CD4-positive, CD25-positive, alpha-beta regulatory T cell (primary cell): ENCODE results near the gene FUCA2. TPM values are rescaled to one million over a fixed set of nuclear protein-coding genes. Genes with fewer than 3 reads are reported as not detected.

Source experiments
- ATAC-seq, 2 donors: fragments of 150-1000 bp; cut with Tn5 transposase; one replicate each; pipeline ENCODE4 v1.10.0; 2021; ENCODE audit warnings: low read depth in 2 of 2, moderate number of reproducible peaks in 2 of 2, moderate library complexity in 1 of 2
- DNase-seq, 3 donors: peaks; one replicate each; pipeline versions ENCODE4 v3.0.0 to v3.0.0-alpha.2; 2012 to 2022; ENCODE audit warnings: mixed read lengths in 1 of 3
- H3K27ac ChIP-seq: one replicate; pipeline ENCODE4 v1.7.0; 2013; ENCODE audit warnings: mild to moderate bottlenecking, low read length; ENCODE audit not compliant: insufficient read depth, poor library complexity, severe bottlenecking
- H3K27me3 ChIP-seq: one replicate; pipeline ENCODE4 v1.7.0; 2013; ENCODE audit warnings: low read length; ENCODE audit not compliant: control insufficient read depth, insufficient read depth
- H3K36me3 ChIP-seq: one replicate; pipeline ENCODE4 v1.7.0; 2013; ENCODE audit warnings: mild to moderate bottlenecking, low read length, moderate library complexity; ENCODE audit not compliant: control insufficient read depth, insufficient read depth
- H3K4me1 ChIP-seq: 2 replicates; pipeline ENCODE4 v1.7.0; 2013; ENCODE audit warnings: mild to moderate bottlenecking, low read length; ENCODE audit not compliant: insufficient read depth, control insufficient read depth, poor library complexity, severe bottlenecking
- H3K4me3 ChIP-seq: one replicate; pipeline ENCODE4 v1.7.0; 2013; ENCODE audit warnings: low read depth, mild to moderate bottlenecking, low read length, moderate library complexity
- H3K9me3 ChIP-seq, 2 experiments: 1 replicate in 1 of 2; 2 replicates in 1 of 2; pipeline ENCODE4 v1.7.0; 2013; ENCODE audit warnings: low read length in 2 of 2, mild to moderate bottlenecking in 1 of 2, moderate library complexity in 1 of 2; ENCODE audit not compliant: control insufficient read depth in 2 of 2
- H3K27ac Mint-ChIP-seq, 3 donors: one replicate each; pipeline ENCODE4 v1.8.0; 2020 to 2022; ENCODE audit warnings: mild to moderate bottlenecking in 3 of 3, mixed read lengths in 3 of 3, moderate library complexity in 2 of 3
- H3K27me3 Mint-ChIP-seq: one replicate; pipeline ENCODE4 v1.8.0; 2022; ENCODE audit warnings: mild to moderate bottlenecking, mixed read lengths
- H3K36me3 Mint-ChIP-seq: one replicate; pipeline ENCODE4 v1.8.0; 2020; ENCODE audit warnings: mixed read lengths
- H3K4me1 Mint-ChIP-seq, 4 donors: one replicate each; pipeline ENCODE4 v1.8.0; 2020 to 2022; ENCODE audit warnings: mixed read lengths in 4 of 4, mild to moderate bottlenecking in 1 of 4
- H3K4me3 Mint-ChIP-seq, 4 donors: one replicate each; pipeline ENCODE4 v1.8.0; 2020 to 2022; ENCODE audit warnings: mild to moderate bottlenecking in 4 of 4, mixed read lengths in 4 of 4, moderate library complexity in 3 of 4
- H3K9me3 Mint-ChIP-seq, 7 donors: one replicate each; pipeline ENCODE4 v1.8.0; 2020 to 2022; ENCODE audit warnings: mixed read lengths in 7 of 7, mild to moderate bottlenecking in 3 of 7, moderate library complexity in 2 of 7
- polyA plus RNA-seq, 4 donors: library from polyadenylated mRNA; unstranded; fragments of 300-500 nt; fragmentation: Illumina TruSeq; gene quantifications; one replicate each; pipeline ENCODE4 v1.2.3, GENCODE V29; 2021
- total RNA-seq: library from RNA; stranded (reverse); gene quantifications from one replicate; pipeline ENCODE4 v1.2.3, GENCODE V29; 2022

The FUCA2 gene
- total and polyA plus RNA-seq, 5 donors from 2014 or later: 6.1 to 23.6 (median 21.2) TPM

DNA sequence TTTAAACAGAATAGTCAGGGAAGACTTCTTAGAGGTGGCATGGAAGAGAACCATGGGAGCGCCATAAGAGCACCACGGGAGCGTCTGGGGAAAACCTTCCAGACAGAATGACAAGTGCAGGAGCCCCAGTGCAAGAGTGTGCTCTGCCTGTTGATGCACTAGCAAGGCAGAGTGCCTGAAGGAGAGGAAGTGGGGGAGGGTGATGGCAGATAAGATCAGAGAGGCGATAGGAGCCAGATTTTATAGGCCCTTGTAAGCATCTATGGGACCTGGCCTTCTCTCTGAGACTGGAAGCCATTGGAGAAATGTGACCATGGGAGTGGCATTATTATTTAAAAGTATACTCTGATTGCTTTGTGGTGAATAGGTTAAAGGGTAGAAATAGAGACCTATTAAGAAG lies 13.1 kb downstream of the FUCA2 start:
- Histone ChIP-seq H3K4me1 (peaks cover 12% of the 10 kb centered on the region), H3K9me3 (no peaks in the 10 kb centered on the region), H3K27me3 (no peaks in the 10 kb centered on the region), H3K4me3 (peak overlapping the region; percentile 14), H3K36me3 (peaks cover 20% of the 10 kb centered on the region), H3K27ac (no peak overlapping the region)
- H3K27me3 Mint-ChIP-seq: no peaks in the 10 kb centered on the region
- peaks cover 17% of the 10 kb centered on the region for H3K36me3 Mint-ChIP-seq
- no peak overlapping the region for H3K4me3 Mint-ChIP-seq
- peaks cover 14 to 24% (median 16%) of the 10 kb centered on the region in 4 donors for H3K4me1 Mint-ChIP-seq
- peaks cover 0 to 5% (median 0%) of the 10 kb centered on the region in 7 donors for H3K9me3 Mint-ChIP-seq
- peak overlapping the region in 2 of 3 donors; percentile 1 to 37 for H3K27ac Mint-ChIP-seq
- peak in 2 of 3 donors; percentile 30 to 63 for DNase-seq
- peak; percentile 72 to 80 for ATAC-seq

DNA sequence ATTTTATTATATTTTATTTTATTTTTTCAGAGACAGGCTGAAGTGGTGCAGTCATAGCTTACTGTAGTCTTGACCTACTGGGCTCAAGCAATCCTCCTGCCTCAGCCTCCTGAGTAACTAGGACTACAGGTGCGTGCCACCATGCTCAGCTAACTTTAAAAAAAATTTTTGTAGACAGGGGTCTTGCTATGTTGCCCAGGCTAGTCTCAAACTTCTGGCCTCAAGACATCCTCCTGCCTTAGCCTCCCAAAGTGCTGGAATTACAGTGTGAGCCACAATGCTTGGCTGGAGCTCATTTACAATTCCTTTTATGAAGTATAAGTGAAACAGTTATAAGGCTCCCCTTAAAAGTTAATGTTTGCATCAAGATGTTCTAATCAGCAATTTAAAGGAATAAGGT lies 14.5 kb downstream of the FUCA2 start:
- DNase-seq (no peak), ATAC-seq (no peak)
- H3K4me3 ChIP-seq: no peak overlapping the region
- H3K9me3 ChIP-seq: no peaks in the 10 kb centered on the region
- H3K27me3 Mint-ChIP-seq: no peaks in the 10 kb centered on the region
- peaks cover 12% of the 10 kb centered on the region for H3K4me1 ChIP-seq
- peaks cover 20% of the 10 kb centered on the region for H3K36me3 ChIP-seq
- H3K4me1 Mint-ChIP-seq: peaks cover 14 to 24% (median 16%) of the 10 kb centered on the region in 4 donors
- H3K4me3 Mint-ChIP-seq: no peak overlapping the region
- H3K27ac Mint-ChIP-seq: no peak overlapping the region
- no peak overlapping the region for H3K27ac ChIP-seq
- H3K36me3 Mint-ChIP-seq: peaks cover 17% of the 10 kb centered on the region
- no peaks in the 10 kb centered on the region for H3K27me3 ChIP-seq
- peaks cover 0 to 5% (median 0%) of the 10 kb centered on the region in 7 donors for H3K9me3 Mint-ChIP-seq

DNA sequence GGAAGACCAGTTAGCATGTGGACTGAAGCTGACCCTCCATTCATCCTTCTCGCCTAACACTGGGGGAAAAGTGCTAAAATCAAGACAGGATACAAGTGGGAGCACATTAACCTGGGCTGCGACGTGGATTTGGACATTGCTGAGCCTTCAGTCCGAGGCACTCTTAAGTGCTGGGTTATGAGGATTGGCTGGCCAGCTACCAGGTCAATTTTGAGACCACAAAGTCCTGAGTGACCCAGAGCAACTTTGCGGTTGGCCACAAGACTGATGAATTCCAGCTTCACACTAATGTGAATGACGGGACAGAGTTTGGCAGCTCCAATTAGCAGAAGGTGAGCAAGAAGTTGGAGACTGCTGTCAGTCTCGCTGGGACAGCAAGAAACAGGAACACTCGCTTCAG lies 20.7 kb downstream of the FUCA2 start:
- H3K27ac Mint-ChIP-seq: no peak overlapping the region

DNA sequence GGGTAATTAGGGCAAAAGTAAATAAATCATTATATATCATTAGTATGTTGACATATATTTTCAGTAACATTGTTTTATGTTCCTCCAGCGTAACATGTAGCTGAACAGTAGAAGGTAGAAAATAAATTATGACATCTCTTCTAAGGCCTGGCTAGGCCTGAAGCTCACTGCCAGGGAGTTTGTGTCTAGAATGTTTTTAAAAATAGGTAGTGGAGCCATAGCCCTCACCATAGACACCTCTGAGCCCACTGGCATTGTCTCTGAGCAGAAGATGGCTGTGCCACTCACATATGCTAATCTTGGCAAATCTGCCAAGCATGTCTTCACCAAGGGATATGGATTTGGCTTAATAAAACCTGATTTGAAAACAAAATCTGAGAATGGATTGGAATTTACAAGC lies 21.3 kb downstream of the FUCA2 start:
- ATAC-seq: no peak
- no peak overlapping the region for H3K4me3 ChIP-seq
- H3K27me3 ChIP-seq: no peaks in the 10 kb centered on the region
- Mint-ChIP-seq H3K36me3 (peaks cover 9% of the 10 kb centered on the region), H3K27ac (peak overlapping the region in 1 of 3 donors; percentile 26), H3K4me3 (no peak overlapping the region), H3K9me3 (no peaks in the 10 kb centered on the region), H3K27me3 (no peaks in the 10 kb centered on the region), H3K4me1 (peaks cover 0 to 4% (median 0%) of the 10 kb centered on the region in 4 donors)
- H3K4me1 ChIP-seq: no peaks in the 10 kb centered on the region
- H3K9me3 ChIP-seq: no peaks in the 10 kb centered on the region
- H3K36me3 ChIP-seq: peaks cover 12% of the 10 kb centered on the region
- no peak overlapping the region for H3K27ac ChIP-seq
- no peak for DNase-seq

More for the DNA sequence above, 20.7 kb downstream of the FUCA2 start:
- Mint-ChIP-seq H3K27me3 (no peaks in the 10 kb centered on the region), H3K9me3 (no peaks in the 10 kb centered on the region), H3K36me3 (peaks cover 7% of the 10 kb centered on the region), H3K4me1 (peaks cover 0 to 4% (median 0%) of the 10 kb centered on the region in 4 donors), H3K4me3 (no peak overlapping the region)
- Histone ChIP-seq H3K27me3 (no peaks in the 10 kb centered on the region), H3K4me3 (no peak overlapping the region), H3K27ac (no peak overlapping the region), H3K9me3 (no peaks in the 10 kb centered on the region), H3K36me3 (peaks cover 12% of the 10 kb centered on the region), H3K4me1 (no peaks in the 10 kb centered on the region)
- DNase-seq (no peak), ATAC-seq (no peak)

DNA sequence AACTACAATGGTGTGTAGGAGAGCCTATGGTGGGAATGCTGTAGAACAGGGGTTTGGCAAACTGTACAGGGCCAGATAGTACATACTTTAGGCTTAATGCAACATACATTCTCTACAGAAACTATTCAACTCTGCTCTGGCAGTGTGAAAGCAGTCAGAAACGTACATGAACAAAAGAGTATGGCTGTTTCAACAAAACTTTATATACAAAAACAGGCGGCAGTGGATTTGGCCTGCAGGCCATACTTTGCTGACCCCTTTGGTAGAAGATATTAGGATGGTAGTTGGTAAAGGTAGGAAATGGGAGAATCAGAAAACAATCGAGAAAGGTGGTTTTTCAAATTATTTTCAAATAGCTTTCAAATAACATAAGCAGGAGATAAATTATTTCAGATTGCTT lies 24.8 kb downstream of the FUCA2 start:
- Histone ChIP-seq H3K4me3 (no peak overlapping the region), H3K4me1 (no peaks in the 10 kb centered on the region), H3K27ac (no peak overlapping the region), H3K27me3 (no peaks in the 10 kb centered on the region), H3K9me3 (no peaks in the 10 kb centered on the region), H3K36me3 (peaks cover 4% of the 10 kb centered on the region)
- Mint-ChIP-seq H3K27ac (no peak overlapping the region), H3K4me3 (no peak overlapping the region), H3K4me1 (peaks cover 0 to 4% (median 0%) of the 10 kb centered on the region in 4 donors), H3K9me3 (peaks cover 0 to 2% (median 0%) of the 10 kb centered on the region in 7 donors), H3K27me3 (no peaks in the 10 kb centered on the region), H3K36me3 (peaks cover 12% of the 10 kb centered on the region)
- DNase-seq (no peak), ATAC-seq (no peak)

DNA sequence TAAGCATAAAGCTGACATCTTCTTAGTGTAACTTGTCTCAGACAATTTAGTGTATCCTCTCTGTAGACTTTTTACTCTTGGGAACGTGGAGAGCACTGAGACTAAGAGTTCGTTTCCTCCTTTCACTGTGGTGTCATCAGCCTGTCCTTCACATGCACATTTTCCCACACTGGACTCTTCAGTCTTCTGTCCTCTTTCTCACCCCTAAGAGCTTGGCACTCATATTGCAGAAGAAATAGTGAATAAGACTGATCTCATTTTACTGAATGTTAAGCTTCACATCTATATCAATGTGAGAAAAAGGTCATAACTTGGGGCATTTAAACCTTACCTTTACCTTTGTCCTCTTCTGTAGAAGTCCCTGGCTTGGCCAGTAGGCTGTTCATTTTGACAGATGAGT lies 25.6 kb downstream of the FUCA2 start:
- H3K27ac Mint-ChIP-seq: no peak overlapping the region
- no peak overlapping the region for H3K27ac ChIP-seq
- no peaks in the 10 kb centered on the region for H3K27me3 Mint-ChIP-seq

DNA sequence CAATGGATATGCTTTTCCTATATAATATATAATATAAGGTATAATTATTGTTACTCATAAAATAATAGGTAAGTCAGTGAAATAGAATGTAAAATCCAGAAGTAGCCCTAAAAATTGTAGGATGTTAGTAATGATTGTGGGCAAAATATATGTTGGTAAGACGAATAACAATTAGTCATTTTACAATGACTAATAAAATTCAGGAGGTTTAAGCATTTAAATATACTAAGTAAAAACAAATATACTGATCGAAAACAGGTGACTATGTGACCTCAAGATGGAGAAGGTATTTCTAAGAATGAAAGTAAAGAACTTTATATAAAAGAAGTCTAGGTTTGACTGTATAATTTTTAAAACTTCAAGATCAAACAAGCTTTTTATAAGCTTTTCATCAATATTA lies 28.9 kb downstream of the FUCA2 start:
- Histone ChIP-seq H3K9me3 (no peaks in the 10 kb centered on the region), H3K36me3 (peaks cover 6% of the 10 kb centered on the region), H3K27me3 (no peaks in the 10 kb centered on the region), H3K27ac (no peak overlapping the region), H3K4me3 (no peak overlapping the region), H3K4me1 (no peaks in the 10 kb centered on the region)
- Mint-ChIP-seq H3K36me3 (peaks cover 15% of the 10 kb centered on the region), H3K4me1 (peaks cover 0 to 2% (median 0%) of the 10 kb centered on the region in 4 donors), H3K4me3 (no peak overlapping the region), H3K27ac (no peak overlapping the region), H3K9me3 (peaks cover 0 to 2% (median 0%) of the 10 kb centered on the region in 7 donors), H3K27me3 (no peaks in the 10 kb centered on the region)
- peak in 1 of 3 donors; percentile 6 for DNase-seq
- no peak for ATAC-seq

More for the DNA sequence above, 25.6 kb downstream of the FUCA2 start:
- peaks cover 12% of the 10 kb centered on the region for H3K36me3 Mint-ChIP-seq
- no peak for ATAC-seq
- DNase-seq: no peak
- H3K9me3 Mint-ChIP-seq: peaks cover 0 to 2% (median 0%) of the 10 kb centered on the region in 7 donors
- Histone ChIP-seq H3K9me3 (no peaks in the 10 kb centered on the region), H3K36me3 (peaks cover 4% of the 10 kb centered on the region), H3K27me3 (no peaks in the 10 kb centered on the region), H3K4me1 (no peaks in the 10 kb centered on the region), H3K4me3 (no peak overlapping the region)
- H3K4me1 Mint-ChIP-seq: peaks cover 0 to 2% (median 0%) of the 10 kb centered on the region in 4 donors
- no peak overlapping the region for H3K4me3 Mint-ChIP-seq

DNA sequence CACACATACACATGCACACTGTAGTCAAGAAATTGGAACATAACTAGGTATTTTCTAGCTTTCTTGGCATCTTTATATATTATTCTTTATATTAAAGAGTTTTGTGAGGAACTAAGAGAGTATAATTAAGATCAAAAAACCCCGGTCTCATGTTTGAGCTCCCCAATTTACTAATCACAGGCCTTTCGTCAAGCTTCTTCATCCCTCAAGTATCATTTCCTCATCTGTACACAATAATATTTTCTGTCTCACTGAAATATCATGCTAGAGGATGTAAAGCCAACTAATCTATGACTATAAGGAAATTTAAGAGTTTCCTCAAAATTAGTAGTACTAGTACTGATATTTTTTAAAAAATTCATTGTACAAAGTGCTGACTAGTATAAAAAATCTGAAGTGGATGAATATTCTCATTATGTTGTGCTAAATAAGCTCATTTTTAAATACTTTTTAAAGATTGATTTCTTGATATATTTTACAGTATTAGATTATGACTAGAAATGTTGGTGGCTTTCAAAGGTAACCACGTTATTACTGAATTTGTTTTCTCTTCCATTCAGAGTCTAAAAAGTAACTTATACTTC lies 32.9 kb downstream of the FUCA2 start:
- H3K4me3 Mint-ChIP-seq: no peak overlapping the region
- peaks cover 26% of the 10 kb centered on the region for H3K36me3 ChIP-seq
- H3K27me3 ChIP-seq: no peaks in the 10 kb centered on the region
- H3K4me1 ChIP-seq: no peaks in the 10 kb centered on the region
- no peaks in the 10 kb centered on the region for H3K9me3 ChIP-seq
- no peak for ATAC-seq
- peaks cover 41% of the 10 kb centered on the region for H3K36me3 Mint-ChIP-seq
- H3K27ac ChIP-seq: no peak overlapping the region
- H3K4me1 Mint-ChIP-seq: peaks cover 0 to 3% (median 0%) of the 10 kb centered on the region in 4 donors
- H3K4me3 ChIP-seq: no peak overlapping the region
- no peak overlapping the region for H3K27ac Mint-ChIP-seq
- no peak for DNase-seq
- peaks cover 0 to 2% (median 0%) of the 10 kb centered on the region in 7 donors for H3K9me3 Mint-ChIP-seq
- H3K27me3 Mint-ChIP-seq: no peaks in the 10 kb centered on the region
